GM19438 (cell line): Measurements from ENCODE around the gene DDIAS.
"Not testable (repeated sequence)": the region's sequence is repeated elsewhere in the genome, so short reads cannot be mapped to it uniquely, and the experiment has no call there.

Experiments used
- ATAC-seq: cut with Tn5 transposase; IDR thresholded peaks from one replicate; pipeline ENCODE4 v1.9.1; 2021; ENCODE audit warnings: low read depth; ENCODE audit not compliant: unreplicated experiment

Gene DDIAS

DNA sequence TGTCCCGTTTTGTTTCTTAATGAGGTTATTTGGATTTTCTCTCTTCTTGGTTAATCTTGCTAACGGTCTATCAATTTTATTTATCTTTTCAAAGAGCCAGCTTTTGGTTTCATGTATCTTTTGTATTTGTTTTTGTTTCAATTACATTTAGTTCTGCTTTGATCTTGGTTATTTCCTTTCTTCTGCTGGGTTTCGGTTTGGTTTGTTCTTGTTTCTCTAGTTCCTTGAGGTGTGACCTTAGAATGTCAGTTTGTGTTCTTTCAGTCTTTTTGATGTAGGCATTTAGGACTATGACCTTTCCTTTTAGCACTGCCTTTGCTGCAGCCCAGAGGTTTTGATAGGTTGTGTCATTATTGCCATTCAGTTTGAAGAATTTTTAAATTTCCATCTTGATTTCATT, 18.7 kb downstream of the DDIAS start:
- not testable (repeated sequence) for ATAC-seq

DNA sequence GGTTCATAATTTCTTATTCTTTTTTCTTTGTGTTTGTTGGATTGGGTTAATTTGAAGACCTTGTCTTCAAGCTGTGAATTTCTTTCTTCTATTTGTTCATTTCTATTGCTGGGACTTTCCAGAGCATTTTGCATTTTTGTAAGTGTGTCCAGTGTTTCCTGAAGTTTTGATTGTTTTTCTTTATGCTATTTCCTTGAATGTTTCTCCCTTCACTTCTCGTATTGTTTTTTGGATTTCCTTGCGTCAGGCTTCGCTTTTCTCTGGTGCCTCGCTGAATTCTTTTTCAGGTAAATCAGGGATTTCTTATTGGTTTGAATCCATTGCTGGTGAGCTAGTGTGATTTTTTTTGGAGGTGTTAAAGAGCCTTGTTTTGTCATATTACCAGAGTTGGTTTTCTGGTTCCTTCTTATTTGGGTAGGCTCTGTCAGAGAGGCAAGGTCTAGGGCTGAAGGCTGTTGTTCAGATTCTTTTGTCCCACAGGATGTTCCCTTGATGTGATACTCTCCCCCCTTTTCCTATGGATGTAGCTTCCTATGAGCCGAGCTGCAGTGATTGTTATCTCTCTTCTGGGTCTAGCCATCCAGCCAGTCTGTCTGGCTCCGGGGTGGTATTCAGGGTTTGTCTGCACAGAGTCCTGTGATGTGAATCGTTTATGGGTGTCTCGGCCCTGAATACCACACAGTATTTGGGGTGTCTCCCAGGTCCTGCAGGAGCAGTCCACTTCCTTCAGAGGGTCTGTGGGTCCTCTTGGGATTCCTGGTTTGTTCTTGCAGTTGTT, 21.0 kb downstream of the DDIAS start:
- not testable (repeated sequence) for ATAC-seq

DNA sequence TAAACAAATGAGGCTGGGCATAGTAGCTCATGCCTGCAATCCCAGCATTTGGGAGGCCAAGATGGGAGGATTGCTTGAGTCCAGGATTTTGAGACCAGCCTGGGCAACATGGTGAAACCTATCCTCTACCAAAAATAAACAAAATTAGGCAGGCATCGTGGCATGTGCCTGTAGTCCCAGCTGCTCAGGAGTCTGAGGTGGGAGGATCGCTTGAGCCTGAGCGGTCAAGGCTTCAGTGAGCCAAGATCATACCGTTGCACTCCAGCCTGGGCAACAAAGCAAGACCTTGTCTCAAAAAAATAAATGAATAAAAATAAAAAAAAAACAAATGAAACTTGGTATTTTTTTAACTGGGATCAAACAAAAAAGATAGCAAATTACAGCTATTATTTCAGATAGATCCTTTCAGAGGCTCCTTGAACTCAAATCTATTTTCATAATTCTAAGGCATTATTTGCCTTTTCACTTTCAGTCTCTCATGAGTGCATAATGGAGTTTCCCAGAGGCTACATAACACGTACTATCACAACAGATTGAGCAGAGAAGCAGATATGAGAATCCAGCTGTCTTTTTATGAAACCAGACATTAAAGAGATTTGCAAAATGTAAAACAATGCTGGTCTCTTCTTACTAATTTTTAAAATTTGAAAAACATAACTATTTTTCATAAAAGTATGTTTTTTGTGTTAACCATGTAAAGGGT, 23.1 kb downstream of the DDIAS start:
- ATAC-seq: no peak

DNA sequence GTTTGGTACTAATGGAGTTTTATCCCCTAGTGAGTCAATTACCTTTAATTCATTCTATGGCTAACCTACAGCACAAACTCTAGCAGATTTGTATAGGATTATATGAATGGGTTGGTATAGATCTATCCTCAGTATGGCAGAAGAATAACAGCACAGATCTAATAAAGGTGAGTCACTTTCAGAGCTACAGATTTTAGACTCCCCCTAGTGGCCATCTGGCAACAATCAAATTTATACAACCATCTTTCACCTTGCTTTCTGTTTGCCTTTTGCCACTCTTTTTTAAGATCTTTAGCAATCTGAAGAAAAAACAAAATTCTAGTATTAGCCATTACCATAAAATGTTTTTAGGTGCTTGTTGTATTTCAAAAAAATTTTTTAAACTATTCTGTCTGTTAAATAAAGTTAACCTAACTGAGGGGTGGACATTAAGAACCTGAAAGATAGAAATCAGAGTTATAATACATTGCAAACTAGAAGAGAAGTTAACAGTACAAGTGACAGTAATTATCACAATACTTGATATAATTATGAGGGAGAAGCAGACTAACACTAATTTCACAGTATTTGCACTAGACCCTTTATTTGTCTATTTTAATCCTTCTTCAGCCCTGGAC, 25.8 kb downstream of the DDIAS start:
- peak; percentile 74 for ATAC-seq

DNA sequence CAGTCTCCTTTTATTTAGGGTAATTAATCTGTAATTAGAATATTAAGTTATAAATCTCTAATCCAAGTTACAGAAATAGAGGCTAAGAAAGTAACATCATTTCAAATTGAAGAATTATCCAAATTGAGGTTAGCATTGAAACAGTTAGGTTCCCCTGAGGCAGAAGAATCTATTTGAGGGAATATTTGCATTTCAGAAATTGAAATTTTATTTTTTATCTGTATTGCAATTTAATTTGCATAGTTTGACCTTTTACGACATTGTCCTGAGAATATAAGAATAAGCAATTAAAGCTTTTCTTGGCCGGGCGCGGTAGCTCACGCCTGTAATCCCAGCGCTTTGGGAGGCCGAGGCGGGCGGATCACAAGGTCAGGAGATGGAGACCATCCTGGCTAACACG, 27.6 kb downstream of the DDIAS start:
- ATAC-seq: no peak

DNA sequence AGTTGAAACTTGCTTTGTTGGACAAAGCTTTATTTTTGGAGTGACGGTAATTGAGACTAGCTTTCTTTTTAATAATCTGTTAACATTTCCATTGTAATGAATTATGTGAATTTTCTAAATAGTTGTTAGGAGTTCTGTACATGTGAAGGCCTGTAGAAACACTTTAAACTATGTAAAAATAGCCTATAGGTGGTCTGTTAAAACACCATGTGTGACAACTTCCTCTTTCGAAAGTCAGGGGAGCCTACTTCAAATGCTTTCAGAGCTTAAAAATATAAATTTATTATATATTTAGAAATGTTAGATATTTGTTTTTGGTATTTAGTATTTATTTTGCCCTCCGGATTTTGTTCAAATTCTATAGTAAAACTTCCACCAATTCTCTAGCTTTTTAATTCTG, 28.7 kb downstream of the DDIAS start:
- ATAC-seq: no peak

DNA sequence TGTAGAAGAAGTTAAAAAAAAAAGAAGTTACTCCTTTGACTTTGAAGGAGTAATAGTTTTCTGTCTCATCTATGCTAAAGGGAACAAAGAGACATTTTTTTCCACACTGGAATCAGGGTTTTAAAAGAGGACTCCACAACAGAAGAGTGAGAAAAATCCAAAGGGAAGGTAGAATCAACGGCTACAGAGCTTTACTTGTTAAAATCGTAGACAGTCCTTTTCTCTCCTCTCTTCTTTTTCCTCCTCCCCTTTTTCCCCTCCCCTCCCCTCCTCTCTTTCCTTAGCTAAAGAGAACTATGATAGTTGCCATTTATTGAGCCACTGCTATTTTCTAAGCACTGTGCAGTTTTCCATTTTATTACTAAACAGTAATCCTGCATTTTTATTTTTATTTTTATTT, 29.2 kb downstream of the DDIAS start:
- ATAC-seq: no peak

DNA sequence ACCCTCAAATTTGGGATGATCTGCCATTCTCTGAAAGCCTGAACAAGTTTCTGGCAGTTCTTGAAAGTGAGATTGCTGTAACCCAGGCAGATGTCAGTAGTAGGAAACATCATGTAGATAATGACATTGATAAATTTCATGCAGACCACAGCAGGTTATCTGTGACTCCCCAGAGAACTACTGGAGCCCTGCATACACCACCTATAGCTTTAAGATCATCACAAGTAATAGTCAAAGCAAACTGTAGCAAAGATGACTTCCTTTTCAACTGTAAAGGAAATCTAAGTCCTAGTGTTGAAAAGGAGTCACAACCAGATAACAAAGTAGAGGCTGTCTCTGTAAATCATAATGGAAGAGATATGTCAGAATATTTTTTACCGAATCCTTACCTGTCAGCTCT, 31.0 kb downstream of the DDIAS start:
- ATAC-seq: no peak

DNA sequence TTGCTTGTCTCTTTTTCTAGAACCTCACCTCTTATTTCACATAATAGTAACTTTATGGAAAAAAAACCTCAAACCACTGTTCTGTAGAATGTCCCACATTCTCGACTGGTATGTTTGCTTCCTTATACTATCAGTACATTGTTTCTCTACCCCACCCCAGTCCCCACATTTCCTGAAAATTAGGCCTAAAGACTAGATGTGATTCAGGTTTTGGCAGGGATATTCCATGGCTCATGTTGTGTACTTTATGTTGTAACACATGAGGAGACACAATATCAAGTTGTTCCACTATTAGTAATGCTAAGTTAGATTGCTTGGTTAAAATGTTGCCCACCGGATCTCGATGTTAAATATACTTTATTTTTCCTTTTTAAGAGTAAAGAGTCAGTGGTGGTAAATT, 34.7 kb downstream of the DDIAS start:
- ATAC-seq: no peak

DNA sequence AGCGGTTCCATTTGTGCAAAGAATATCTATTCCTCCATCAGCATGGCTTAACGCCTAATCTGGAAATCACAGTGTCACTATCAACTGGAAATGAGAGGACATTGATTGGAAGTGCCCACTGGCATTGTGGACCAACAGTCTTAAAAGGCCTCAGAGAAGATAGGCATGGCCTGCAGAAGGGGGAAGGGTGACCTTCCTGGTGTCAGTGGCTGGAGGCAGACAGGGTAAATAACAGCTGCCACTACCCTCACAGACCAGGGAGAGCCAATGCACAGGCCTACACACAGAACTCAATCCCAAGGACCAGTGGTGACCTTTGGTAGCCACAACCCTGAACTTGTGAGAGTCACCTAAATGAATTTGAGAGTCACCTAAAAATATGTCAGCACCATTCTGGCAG, 36.0 kb downstream of the DDIAS start:
- no peak for ATAC-seq

DNA sequence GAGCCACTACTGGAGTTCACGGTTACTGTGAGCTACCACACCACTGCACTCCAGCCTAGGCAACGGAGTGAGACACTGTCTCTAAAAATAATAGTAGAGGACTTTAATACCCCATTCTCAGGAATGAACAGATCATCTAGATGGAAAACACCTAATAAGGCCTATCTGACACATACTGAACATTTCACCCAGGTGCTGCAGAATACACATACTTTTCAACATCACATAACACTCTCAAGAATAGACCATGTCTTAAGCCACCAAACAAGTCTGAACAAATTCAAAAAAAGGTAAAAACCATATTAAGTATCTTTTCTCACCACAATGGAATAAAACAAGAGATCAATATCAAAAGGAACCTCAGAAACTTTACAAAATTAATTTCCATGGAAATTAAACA, 37.9 kb downstream of the DDIAS start:
- no peak for ATAC-seq

DNA sequence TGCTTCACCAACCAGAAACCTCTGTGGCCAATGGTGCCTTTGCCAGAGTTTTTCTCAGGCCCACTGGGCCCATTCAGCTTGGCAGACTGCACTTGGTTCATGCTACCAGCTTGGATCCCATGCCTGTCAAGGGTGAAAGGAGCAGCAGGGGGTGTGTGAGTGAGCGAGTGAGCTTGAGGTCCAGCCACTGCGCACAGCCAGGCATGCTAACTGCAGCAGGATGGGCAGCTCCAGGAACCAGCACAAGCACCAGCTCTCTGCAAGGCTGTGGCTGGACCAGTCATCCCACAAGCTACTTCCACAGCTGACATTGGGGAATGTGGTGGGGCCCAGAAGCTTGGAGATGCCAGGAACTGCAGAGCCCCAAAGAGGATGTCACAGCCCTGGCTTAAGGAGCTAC, 40.8 kb downstream of the DDIAS start:
- ATAC-seq: no peak

DNA sequence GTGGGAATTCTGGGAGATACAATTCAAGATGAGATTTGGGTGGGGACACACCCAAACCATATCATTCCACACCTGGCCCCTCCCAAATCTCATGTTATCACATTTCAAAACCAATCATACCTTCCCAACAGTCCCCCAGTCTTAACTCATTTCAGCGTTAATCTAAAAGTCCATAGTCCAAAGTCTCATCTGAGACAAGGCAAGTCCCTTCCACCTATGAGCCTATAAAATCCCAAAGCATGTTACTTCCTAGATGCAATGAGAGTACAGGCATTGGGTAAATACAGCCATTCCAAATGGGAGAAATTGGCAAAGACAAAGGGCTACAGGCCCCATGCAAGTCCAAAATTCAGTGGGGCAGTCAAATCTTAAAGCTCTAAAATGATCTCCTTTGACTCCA, 41.9 kb downstream of the DDIAS start:
- ATAC-seq: not testable (repeated sequence)

DNA sequence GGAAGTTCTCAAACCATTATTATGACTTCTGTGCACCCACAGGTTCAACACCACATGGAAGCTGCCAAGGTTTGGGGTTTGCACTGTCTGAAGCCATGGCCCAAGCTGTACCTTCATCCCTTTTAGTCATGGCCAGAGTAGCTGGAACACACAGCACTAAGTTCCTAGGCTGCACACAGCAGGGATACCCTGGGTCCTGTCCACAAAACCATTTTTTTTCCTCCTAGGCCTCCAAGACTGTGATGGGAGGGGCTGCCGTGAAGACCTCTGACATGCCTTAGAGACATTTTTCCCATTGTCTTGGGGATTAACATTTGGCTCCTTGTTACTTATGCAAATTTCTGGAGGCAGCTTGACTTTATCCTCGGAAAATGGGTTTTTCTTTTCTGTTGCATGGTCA, 42.7 kb downstream of the DDIAS start:
- no peak for ATAC-seq

DNA sequence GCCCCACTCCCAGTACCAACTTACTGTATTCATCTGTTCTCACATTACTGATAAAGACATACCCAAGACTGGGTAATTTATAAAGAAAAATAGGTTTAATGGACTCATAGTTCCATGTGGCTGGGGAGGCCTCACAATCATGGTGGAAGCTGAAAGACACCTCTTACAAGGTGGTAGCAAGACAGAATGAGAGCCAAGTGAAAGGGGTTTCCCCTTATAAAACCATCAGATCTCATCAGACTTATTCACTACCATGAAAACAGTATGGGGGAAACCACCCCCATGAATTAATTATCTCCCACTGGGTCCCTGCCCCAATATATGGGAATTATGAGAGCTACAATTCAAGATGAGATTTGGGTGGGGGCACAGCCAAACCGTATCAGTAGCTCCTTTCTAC, 43.5 kb downstream of the DDIAS start:
- ATAC-seq: not testable (repeated sequence)

DNA sequence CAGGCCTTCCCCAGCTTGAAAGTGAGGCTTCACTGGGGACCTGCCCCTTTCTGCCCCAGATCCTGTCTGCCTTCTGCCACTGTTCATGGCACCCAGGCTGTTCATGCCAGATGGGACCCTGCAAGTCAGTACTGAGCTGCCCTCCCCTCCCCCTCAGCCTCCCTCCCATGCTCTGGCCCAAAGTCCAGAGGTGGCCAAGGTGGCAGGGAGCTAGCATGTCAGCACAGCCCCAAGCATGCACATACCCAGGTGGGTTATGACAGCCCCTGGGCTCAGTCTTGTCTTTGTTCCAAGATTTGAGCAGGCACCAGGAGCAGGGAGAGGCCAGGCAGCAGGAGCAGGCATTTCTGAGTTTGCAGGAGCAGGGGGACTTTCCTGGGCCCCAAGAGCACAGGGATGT, 44.1 kb downstream of the DDIAS start:
- no peak for ATAC-seq

DNA sequence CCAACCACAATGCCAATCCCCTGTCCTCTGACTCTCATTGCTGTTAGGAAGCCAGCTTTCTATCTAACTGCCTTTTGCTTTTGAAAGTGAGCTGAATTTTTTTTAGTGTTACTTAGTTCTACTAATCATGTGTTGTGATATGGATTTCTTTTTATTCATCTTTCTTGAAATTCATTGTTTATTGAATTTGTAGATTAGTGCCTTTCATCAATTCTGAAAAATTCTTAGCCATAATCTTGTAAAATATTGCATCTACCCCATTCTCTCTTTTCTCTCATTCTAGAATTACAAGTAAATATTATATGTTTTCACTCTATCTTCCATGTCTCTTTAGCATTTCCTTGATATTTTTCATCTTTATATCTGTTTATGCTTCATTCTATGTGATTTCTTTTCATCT, 47.8 kb downstream of the DDIAS start:
- no peak for ATAC-seq

DNA sequence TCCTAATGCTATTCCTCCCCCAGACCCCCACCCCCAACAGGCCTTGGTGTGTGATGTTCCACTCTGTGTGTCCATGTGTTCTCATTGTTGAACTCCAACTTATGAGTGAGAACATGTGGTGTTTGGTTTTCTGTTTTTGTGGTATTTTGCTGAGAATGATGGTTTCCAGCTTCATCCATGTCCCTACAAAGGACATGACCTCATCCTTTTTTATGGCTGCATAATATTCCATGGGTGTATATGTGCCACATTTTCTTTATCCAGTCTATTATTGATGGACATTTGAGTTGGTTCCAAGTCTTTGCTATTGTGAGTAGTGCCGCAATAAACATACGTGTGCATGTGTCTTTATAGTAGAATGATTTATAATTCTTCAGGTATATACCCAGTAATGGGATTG, 49.0 kb downstream of the DDIAS start:
- not testable (repeated sequence) for ATAC-seq

DNA sequence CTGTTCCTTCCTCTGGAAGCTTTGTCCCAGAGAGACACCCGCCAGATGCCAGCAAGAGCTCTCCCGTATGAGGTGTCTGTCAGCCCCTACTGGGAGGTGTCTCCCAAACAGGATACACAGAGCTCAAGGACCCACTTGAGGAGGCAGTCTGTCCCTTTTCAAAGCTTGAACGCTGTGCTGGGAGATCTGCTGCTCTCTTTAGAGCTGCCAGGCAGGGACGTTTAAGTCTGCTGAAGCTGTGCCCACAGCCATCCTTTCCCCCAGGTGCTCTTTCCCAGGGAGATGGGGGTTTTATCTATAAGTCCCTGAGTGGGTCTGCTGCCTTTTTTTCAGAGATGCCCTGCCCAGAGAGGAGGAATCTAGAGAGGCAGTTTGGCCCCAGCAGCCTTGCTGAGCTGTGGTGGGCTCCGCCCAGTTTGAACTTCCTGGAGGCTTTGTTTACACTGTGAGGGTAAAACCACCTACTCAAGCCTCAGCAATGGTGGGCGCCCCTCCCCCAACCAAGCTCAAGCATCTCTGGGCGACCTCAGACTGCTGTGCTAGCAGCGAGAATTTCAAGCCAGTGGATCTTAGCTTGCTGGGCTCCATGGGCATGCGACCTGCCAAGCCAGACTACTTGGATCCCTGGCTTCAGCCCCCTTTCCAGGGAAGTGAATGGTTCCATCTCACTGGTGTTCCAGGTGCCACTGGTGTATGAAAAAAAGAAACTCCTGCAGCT, 54.4 kb downstream of the DDIAS start:
- not testable (repeated sequence) for ATAC-seq

DNA sequence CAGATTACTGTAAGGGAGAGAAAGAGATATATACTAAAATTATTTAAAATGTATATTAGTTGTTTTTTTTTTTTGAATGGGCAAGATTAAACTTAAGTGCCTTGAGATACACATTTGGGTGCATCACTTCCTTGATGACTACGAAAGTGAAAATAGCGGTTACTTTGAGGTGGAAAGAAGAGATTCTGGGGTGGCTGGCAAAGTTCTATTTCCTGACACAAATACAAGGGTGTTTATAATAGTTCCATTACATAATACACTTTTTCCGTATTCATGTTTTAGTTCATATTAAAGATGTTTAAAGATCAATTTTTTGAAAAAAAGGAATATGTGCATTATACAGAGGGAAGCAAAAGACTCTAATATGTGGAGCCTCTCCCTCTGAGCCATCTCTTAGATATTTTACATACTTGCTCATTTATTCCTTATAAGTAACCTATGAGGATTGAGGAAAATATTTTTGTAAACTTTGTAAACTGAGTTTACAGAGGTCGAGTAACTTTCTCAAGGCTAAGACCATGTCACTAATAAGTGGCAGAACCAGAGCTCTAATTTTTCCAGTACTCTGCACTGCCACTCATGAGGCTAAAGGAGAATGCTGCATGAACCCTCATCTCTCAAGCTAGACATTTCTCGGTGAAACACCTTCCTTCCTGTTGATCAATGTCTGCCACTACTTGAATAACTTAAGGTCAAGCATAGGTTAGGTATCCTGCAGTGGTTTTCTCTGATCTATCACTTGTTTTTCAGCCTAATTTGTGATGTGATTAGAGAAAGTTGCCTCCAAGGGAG, 58.6 kb downstream of the DDIAS start:
- peak; percentile 88 for ATAC-seq
